GM18519 (cell line): Measurements from ENCODE around the gene LTF.
"Not testable (repeated sequence)": the region's sequence is repeated elsewhere in the genome, so short reads cannot be mapped to it uniquely, and the experiment has no call there.

Source experiments
- ATAC-seq: cut with Tn5 transposase; IDR thresholded peaks from one replicate; pipeline ENCODE4 v1.9.1; 2021; ENCODE audit warnings: mild to moderate bottlenecking, moderate library complexity; ENCODE audit not compliant: unreplicated experiment, low FRiP score

The LTF gene

DNA sequence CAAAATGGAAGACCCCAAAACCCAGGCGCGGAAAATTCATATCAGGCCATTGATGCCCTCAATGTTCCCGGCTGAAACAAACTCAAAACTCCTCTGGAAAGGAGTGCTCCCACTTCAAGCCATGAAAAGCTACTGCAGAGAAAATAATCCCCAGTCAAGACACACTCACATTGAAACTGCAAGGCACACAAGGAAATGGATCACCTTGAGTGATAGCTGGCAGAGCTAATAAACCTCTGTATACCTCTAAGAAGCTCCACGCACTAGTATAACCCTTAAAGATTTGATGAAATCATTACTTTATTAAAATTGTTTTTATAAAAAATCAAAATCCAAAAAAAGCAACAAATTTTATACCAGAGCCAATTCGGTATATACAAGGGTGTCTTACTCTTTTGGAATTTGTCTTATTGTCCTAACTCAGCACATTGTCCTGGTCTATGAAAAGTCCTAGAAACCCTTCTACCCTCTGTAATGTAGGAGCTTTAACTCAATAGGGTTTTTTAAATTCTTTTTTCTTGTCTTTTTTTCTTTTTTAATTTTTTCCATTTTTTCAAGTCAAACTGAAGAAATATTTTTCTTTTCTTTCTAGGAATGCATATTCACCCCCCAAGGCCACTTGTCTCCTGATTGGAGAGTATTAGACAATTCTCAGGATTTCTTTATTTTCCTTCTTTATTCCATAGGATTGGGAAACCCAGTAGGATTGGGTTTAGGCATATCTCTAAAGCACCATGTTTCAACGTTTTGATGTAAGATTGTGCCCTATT, 66.3 kb downstream of the LTF start:
- no peak for ATAC-seq

DNA sequence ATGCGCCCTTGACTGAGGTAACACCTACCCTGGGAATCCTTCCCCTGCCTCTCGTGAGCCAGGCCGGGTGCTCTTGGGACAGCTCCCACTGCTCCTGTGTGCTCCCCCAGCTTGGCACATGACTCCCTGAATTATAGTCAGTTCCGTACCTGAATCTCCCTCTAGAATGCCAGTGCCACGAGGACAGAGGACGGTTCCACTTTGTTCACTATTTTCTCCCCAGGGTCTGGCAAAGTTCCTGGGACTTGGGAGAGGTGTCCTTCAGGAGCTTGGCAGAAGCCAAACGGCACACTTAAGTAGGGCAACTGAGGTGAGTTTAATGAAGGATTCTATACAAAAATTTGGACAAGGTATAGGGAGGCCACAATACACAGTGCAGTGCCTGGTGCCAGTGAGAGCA, 67.6 kb downstream of the LTF start:
- ATAC-seq: no peak

DNA sequence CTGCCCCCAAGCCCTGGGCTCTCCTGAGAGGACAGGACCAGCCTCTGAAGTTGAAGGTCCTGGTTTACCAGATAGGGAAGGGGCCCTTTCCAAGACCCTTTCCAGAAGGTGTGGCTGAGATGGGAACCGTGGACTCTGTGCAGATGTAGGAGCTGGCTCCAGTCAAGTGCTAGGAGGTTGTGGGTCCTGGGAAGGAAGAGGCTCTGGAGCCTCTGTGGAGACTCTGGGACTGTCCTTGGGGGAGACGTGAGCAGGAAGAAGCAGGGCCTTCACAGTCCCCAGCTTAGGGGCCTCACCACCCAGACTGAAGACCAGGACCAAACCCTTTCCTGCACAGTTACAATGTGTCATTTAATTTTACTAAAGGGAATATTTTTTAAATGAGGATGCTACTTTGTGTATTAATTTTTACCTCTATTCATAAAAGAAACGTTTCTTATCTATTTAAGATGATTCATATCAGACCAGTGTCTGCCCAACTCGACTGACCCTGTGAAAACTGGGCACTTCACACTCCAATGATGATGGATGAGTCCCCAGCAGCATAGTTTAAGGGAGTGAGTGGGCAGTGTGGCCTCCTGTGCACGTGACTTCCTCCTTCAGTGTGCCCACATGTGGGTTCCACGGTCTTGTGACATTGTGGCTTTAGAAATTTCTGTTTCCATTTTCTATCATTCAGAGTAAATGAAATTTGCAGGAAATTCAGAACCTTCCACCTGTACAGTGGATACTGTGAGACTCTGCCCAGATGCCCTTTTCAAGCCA, 68.8 kb downstream of the LTF start:
- ATAC-seq: no peak

DNA sequence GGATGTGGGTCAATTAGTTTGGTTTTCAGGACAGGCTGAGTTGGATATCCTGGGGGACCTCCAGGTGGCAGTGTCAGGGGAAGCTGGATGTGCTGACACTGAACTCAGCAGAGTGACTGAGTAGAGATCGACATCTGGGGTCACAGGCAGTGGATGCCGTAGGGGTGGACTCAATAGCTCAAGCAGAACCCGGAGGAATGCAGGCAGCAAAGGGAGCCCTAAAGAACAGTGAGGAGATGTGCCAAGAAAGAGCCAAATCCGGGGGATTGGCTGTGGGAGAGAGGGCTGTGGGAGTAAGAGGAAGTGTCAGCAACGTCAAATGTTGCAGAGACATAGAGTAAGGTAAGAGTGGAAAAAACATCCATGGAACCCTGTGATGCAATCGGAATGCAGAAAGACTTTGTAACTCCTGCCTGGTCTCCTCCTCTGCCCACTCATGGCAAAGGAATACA, 69.5 kb downstream of the LTF start:
- no peak for ATAC-seq

DNA sequence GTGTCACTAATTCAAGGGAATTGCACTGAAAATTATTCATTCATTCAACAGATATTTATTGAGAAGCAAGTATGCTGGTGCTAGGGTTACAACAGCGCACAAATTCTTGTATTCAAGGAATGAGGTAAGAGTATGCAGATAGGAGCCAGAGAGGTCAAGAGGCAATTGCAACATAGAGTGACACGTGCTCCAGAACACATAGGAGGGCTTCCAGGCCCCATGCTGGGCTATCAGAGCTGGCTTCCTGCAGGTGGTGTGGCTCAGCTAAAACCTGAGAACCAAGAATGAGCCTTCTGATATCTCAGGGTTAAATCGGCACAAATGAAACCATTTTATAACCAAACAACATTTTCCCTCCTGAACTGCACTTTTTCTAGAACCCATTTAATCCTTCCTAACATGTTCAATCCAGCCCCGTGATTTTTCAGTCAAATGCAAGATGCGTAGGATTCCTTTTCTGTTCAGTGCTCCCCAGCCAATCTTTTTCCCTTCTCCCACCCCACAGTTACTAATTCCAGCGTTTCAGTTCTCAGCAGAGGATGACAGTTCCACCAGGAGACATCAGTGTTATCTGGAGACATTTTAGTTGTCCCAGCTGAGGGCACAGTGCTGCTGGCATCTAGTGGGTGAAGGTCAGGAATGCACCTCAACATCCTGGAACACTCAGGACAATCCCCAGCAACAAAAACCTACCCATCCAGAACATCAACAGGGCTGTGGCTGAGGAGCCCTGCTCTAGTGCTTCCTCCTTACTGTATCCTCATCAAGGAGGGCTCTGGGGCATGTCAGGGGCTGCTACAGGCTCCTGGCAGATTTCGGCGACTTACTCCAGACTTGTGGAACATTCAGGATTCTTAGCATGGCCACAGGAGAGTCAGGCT, 70.9 kb downstream of the LTF start:
- no peak for ATAC-seq

DNA sequence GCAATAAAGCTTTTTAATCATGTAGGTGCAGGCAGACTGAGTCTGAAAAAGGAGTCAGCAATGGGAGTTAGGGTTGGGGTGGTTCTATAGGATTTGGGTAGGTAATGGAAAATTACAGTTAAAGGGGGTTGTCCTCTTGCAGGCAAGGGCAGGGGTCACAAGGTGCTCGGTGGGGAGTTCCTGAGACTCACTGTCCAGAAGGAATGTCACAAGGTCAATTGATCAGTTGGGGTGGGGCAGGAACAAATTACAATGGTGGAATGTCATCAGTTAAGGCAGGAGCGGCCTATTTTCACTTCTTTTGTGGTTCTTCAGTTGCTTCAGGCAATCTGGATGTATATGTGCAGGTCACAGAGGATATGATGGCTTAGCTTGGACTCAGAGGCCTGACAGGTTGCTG, 71.7 kb downstream of the LTF start:
- no peak for ATAC-seq

DNA sequence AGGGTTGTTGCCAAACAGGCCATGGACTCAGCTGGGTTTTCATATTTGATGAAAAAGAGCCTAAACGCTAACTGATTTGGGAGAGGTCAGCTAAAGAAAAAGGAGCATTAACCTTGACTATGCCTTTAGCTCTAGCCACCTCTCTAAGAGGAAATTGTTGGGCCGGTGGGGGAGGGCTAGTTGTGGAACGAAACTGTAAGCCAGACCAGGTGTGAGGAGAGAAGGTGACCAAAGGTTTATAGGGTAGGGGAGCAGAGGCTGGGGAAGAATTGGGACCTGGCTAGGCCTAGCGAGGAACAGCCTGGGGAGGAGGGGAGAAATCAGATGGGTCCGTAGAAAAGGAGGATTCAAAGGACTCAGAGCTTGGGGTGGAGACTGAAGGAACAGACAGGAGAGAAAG, 73.2 kb downstream of the LTF start:
- not testable (repeated sequence) for ATAC-seq

DNA sequence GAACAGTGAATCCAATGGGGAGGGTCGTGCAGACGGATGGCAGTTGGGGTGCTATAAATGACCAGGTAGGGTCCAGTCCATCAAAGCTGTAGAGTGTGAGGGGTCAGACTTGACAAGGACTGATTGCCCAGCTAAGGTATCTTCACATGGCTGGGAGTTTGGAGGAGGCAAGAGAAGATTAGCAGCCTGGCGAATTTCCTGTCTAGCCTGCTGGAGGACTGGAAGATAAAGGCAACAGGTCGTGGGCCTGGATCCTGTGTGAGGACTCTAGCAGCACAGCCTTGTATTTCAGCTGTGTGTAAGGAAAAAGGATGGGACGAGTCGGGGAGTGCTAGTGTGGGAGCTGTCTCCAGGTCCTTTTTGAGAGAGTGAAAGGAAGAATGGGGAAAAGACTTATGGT, 75.4 kb downstream of the LTF start:
- ATAC-seq: no peak

DNA sequence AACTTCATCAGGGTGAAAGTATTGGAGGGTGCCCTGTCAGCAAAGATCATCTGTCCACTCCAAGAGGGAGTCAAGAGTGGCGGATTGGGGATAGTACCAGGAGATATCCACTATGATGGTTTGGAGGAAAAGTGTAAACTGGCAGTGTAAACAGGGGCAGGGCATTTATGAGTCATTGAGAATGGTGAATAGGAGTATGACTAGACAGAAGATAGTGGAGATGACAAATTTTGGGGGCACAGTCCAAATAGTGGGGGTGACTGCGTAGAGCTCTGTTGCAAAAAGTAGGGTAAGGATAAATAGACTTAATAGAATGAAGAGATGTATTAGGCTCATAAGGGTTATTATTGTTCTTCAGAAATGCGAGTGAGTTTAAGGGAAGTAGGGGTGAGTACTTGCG, 75.9 kb downstream of the LTF start:
- ATAC-seq: not testable (repeated sequence)

DNA sequence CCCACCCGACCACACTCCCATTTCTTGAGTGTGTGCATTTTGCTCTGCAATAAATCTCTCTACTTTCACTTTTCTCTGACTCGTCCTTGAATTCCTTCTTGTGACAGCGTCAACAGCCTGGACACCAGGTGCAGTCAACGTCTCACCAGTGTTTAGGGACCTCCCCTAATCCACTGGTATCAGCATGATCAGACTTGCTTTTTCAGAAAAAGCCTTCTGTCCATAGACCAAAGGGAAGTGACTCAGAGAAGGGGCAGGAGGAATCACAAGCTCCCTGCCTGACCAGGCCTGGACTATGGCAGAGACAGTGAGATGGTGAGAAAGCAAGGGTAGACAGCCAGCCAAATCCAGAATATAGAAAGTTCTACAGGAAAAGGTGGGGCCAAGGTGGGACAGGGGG, 78.5 kb downstream of the LTF start:
- ATAC-seq: no peak
